ENCODE results near the gene FGF8.

FGF8 gene

DNA sequence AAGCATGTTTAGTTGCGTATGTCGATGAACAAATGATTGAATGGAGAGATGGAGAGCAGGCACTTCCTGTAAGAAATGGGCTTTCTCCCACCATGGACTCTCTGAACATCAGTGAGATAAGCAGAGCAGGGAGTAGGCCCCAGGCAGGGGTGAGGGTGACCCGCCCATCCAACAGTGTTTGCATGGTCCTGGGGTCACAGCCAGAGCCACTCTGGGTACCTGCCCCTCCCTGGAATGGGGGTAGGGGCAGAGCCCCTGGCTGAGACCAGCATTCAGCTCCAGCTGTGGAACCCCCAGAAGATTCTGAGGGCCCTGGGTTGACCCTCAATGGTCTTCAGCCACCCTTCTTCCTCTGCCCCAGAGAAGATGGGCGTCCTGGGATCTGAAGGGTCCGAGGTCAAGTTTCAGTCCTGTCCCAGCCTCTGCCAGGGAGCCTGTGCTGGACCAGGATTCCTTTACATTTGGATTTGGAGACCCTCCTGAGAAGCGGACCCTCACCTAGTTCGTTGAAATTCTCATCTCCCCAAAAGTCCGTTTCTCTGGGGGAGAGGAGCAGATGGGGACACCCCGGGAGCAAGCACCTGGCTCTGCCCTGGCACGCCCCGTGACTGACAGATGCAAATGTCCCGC is 2.4 kb upstream of the FGF8 start:
- Histone ChIP-seq H2BK120ac (ENCODE audit: low read depth, low read length) (no peak overlapping the region), H3K27me3 (ENCODE audit: control insufficient read depth in 1 of 2, insufficient read depth in 1 of 2, low read length in 2 of 2) (peaks cover 47 to 55% of the 10 kb centered on the region in 2 experiments)
- 40% methylated on average over 12 of the region's 12 CpGs for WGBS

DNA sequence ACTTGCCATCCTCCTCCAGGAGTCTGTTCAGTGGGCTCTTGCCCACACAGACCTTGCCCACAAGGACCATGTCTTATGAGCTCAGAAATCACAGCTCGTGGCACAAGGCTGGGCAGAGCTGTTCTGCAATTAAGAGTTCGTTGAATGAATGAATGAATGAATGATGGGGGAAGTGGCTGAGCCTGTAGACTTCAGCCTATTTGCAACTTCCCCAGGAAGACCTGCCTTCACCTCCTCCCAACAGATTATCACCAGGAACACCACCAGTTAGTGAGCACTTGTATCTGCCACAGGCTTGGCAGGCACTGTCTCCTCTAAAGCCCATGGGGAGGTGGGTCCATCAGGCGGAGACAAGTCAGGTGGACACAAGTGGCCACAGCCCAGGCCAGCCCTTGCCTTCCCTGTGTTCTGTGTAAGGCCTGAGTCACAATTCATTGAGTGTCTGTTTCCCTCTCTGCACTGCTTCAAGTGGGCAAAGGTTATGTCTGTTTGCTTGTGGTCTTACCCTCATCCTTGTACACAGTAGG is 1.8 kb upstream of the FGF8 start:
- WGBS, result 42% methylated on average over 1 of the region's 3 CpGs
- Histone ChIP-seq H3K4ac (ENCODE audit: low read depth in 1 of 2, low read length in 2 of 2) (no peak overlapping the region), H2AK5ac (ENCODE audit: low read length, severe bottlenecking) (no peak overlapping the region), H4K8ac (ENCODE audit: low read length) (no peak overlapping the region), H3K4me1 (ENCODE audit: control insufficient read depth, insufficient read depth, low read depth, low read length) (peaks cover 48% of the 10 kb centered on the region), H2AFZ (ENCODE audit: low read depth, low read length) (no peak overlapping the region), H3K4me2 (ENCODE audit: low read length, poor library complexity, severe bottlenecking) (no peak overlapping the region), H3K27ac (ENCODE audit: low read length, poor library complexity, severe bottlenecking) (no peak overlapping the region), H3K23ac (ENCODE audit: low read length in 2 of 2) (no peak overlapping the region), H2BK5ac (ENCODE audit: low read depth, low read length, poor library complexity, severe bottlenecking) (no peak overlapping the region), H3K36me3 (ENCODE audit: control insufficient read depth in 1 of 2, insufficient read depth in 2 of 2, low read depth in 1 of 2, low read length in 2 of 2) (peaks cover 6 to 30% of the 10 kb centered on the region in 2 experiments), H2BK12ac (ENCODE audit: low read length in 2 of 2) (no peak overlapping the region), H4K91ac (ENCODE audit: low read length) (no peak overlapping the region), H3K27me3 (ENCODE audit: control insufficient read depth in 1 of 2, insufficient read depth in 1 of 2, low read length in 2 of 2) (peaks cover 53 to 61% of the 10 kb centered on the region in 2 experiments), H2BK15ac (ENCODE audit: low read depth, poor library complexity, severe bottlenecking) (no peak overlapping the region), H2BK120ac (ENCODE audit: low read depth, low read length) (no peak overlapping the region), H3K18ac (ENCODE audit: low read depth in 1 of 2, low read length in 2 of 2) (no peak overlapping the region), H3K4me3 (ENCODE audit: insufficient read depth in 1 of 2, low read depth in 1 of 2, low read length in 2 of 2) (no peak overlapping the region), H3K9me3 (ENCODE audit: control insufficient read depth, low read length) (no peaks in the 10 kb centered on the region), H3K79me1 (replicated peaks; ENCODE audit: low read length, poor library complexity, severe bottlenecking) (peaks cover 12% of the 10 kb centered on the region), H3K14ac (ENCODE audit: low read length in 2 of 2) (no peak overlapping the region), H3K9ac (ENCODE audit: low read length) (no peak overlapping the region)
- DNase-seq, result peak; percentile 18

More for the DNA sequence above, 2.4 kb upstream of the FGF8 start:
- Histone ChIP-seq H3K79me1 (replicated peaks; ENCODE audit: low read length, poor library complexity, severe bottlenecking) (peaks cover 15% of the 10 kb centered on the region), H3K4me2 (ENCODE audit: low read length, poor library complexity, severe bottlenecking) (no peak overlapping the region), H3K18ac (ENCODE audit: low read depth in 1 of 2, low read length in 2 of 2) (no peak overlapping the region), H2AK5ac (ENCODE audit: low read length, severe bottlenecking) (no peak overlapping the region), H4K8ac (ENCODE audit: low read length) (no peak overlapping the region), H2BK12ac (ENCODE audit: low read length in 2 of 2) (no peak overlapping the region), H3K23ac (ENCODE audit: low read length in 2 of 2) (no peak overlapping the region), H3K14ac (ENCODE audit: low read length in 2 of 2) (no peak overlapping the region), H3K9ac (ENCODE audit: low read length) (no peak overlapping the region), H2BK5ac (ENCODE audit: low read depth, low read length, poor library complexity, severe bottlenecking) (no peak overlapping the region), H3K4me1 (ENCODE audit: control insufficient read depth, insufficient read depth, low read depth, low read length) (peaks cover 50% of the 10 kb centered on the region), H4K91ac (ENCODE audit: low read length) (no peak overlapping the region), H3K27ac (ENCODE audit: low read length, poor library complexity, severe bottlenecking) (no peak overlapping the region), H3K9me3 (ENCODE audit: control insufficient read depth, low read length) (no peaks in the 10 kb centered on the region), H3K36me3 (ENCODE audit: control insufficient read depth in 1 of 2, insufficient read depth in 2 of 2, low read depth in 1 of 2, low read length in 2 of 2) (peaks cover 6 to 30% of the 10 kb centered on the region in 2 experiments), H2BK15ac (ENCODE audit: low read depth, poor library complexity, severe bottlenecking) (no peak overlapping the region), H3K4ac (ENCODE audit: low read depth in 1 of 2, low read length in 2 of 2) (no peak overlapping the region), H2AFZ (ENCODE audit: low read depth, low read length) (no peak overlapping the region), H3K4me3 (ENCODE audit: insufficient read depth in 1 of 2, low read depth in 1 of 2, low read length in 2 of 2) (no peak overlapping the region)
- DNase-seq, result no peak

DNA sequence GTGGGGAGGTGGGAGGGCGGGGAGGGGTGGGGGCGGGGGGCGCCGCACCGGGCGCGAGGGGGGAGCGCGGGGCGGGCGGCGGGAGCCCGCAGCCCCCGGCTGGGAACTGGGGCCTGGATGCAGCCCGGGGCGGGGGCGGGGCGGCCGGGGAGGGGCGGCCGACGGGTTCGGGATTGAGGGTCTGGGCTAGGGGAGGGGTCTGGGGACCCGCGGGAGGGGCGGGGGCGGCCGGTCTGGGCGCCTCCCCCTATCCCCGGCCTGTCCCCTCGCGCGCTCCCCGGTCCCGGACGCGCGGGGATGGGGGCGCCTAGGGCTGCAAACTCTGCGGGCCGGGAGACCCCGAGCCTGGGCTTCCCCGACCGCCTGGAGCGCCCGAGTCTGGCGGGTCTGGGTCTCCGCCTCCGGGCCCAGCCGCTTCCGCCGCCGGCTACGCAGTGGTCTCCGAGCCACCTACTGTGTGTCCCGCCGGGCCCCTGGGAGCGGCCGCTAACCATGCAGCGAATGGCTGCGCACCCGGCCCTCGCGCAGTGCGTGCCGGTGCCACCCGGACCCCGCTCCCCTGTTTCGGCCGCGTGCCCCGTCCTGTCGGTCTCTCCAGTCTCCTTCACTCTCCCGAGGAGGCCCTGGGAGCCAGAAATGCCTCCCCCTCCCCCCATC is 375 bp upstream of the FGF8 start:
- Histone ChIP-seq H2BK12ac (ENCODE audit: low read length in 2 of 2) (no peak overlapping the region), H3K27me3 (ENCODE audit: control insufficient read depth in 1 of 2, insufficient read depth in 1 of 2, low read length in 2 of 2) (peaks cover 67 to 75% of the 10 kb centered on the region in 2 experiments), H3K4ac (ENCODE audit: low read depth in 1 of 2, low read length in 2 of 2) (no peak overlapping the region), H2AFZ (ENCODE audit: low read depth, low read length) (no peak overlapping the region), H3K36me3 (ENCODE audit: control insufficient read depth in 1 of 2, insufficient read depth in 2 of 2, low read depth in 1 of 2, low read length in 2 of 2) (peaks cover 0 to 20% of the 10 kb centered on the region in 2 experiments), H3K4me3 (ENCODE audit: insufficient read depth in 1 of 2, low read depth in 1 of 2, low read length in 2 of 2) (no peak overlapping the region), H3K14ac (ENCODE audit: low read length in 2 of 2) (no peak overlapping the region), H3K23ac (ENCODE audit: low read length in 2 of 2) (no peak overlapping the region), H3K18ac (ENCODE audit: low read depth in 1 of 2, low read length in 2 of 2) (no peak overlapping the region), H3K9me3 (ENCODE audit: control insufficient read depth, low read length) (no peaks in the 10 kb centered on the region), H2AK5ac (ENCODE audit: low read length, severe bottlenecking) (no peak overlapping the region), H4K8ac (ENCODE audit: low read length) (no peak overlapping the region), H3K9ac (ENCODE audit: low read length) (no peak overlapping the region), H2BK120ac (ENCODE audit: low read depth, low read length) (no peak overlapping the region), H2BK5ac (ENCODE audit: low read depth, low read length, poor library complexity, severe bottlenecking) (no peak overlapping the region), H2BK15ac (ENCODE audit: low read depth, poor library complexity, severe bottlenecking) (no peak overlapping the region), H3K79me1 (replicated peaks; ENCODE audit: low read length, poor library complexity, severe bottlenecking) (peaks cover 4% of the 10 kb centered on the region), H4K91ac (ENCODE audit: low read length) (no peak overlapping the region), H3K27ac (ENCODE audit: low read length, poor library complexity, severe bottlenecking) (no peak overlapping the region), H3K4me2 (ENCODE audit: low read length, poor library complexity, severe bottlenecking) (peak overlapping the region; percentile 26), H3K4me1 (ENCODE audit: control insufficient read depth, insufficient read depth, low read depth, low read length) (peaks cover 36% of the 10 kb centered on the region)
- 3% methylated on average over 35 of the region's 74 CpGs for WGBS
- no peak for DNase-seq

DNA sequence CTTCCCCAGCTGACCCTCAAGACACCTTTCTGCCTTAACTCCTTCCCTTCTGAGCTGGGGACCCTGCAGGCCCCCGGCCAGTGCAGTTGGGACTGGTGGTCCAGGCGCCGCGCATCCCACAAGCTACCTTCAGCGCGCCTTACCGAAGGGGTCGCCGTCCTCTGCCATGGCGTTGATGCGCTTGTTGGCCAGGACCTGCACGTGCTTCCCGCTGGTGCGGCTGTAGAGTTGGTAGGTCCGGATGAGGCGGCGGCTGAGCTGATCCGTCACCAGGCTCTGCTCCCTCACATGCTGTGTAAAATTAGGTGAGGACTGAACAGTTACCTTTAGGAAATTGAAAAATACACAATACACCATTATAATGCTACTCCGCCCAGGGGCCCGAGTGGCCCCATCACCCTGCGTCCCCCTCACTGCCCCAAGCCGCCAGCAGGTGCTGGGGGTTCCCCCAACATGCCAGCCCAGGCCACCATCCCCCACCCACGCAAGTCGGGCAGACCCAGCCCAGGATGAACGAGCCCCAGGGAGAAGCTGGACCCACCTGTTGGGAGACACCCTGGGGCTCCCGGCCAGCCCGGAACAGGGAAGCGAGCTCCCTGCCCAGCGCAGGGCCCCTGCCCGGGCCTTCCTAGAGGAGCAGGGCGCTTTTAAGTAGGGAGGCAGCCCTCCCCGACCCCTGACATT is 1.2 kb downstream of the FGF8 start:
- H2BK120ac ChIP-seq (ENCODE audit: low read depth, low read length), result no peak overlapping the region
- no peak overlapping the region for H4K91ac ChIP-seq (ENCODE audit: low read length)
- DNase-seq, result no peak
- no peak overlapping the region for H2BK12ac ChIP-seq (ENCODE audit: low read length in 2 of 2)
- 19% methylated on average over 21 of the region's 32 CpGs for WGBS
- no peak overlapping the region for H4K8ac ChIP-seq (ENCODE audit: low read length)
- peaks cover 27% of the 10 kb centered on the region for H3K4me1 ChIP-seq (ENCODE audit: control insufficient read depth, insufficient read depth, low read depth, low read length)
- H3K14ac ChIP-seq (ENCODE audit: low read length in 2 of 2), result peak overlapping the region in 1 of 2 experiments; percentile 11
- peaks cover 4% of the 10 kb centered on the region for H3K79me1 ChIP-seq (replicated peaks; ENCODE audit: low read length, poor library complexity, severe bottlenecking)
- H3K4me3 ChIP-seq (ENCODE audit: insufficient read depth in 1 of 2, low read depth in 1 of 2, low read length in 2 of 2), result no peak overlapping the region
- no peaks in the 10 kb centered on the region for H3K9me3 ChIP-seq (ENCODE audit: control insufficient read depth, low read length)
- no peak overlapping the region for H3K4me2 ChIP-seq (ENCODE audit: low read length, poor library complexity, severe bottlenecking)
- H3K9ac ChIP-seq (ENCODE audit: low read length), result no peak overlapping the region
- H3K36me3 ChIP-seq (ENCODE audit: control insufficient read depth in 1 of 2, insufficient read depth in 2 of 2, low read depth in 1 of 2, low read length in 2 of 2), result peaks cover 0 to 19% of the 10 kb centered on the region in 2 experiments
- H2BK5ac ChIP-seq (ENCODE audit: low read depth, low read length, poor library complexity, severe bottlenecking), result no peak overlapping the region
- H3K27ac ChIP-seq (ENCODE audit: low read length, poor library complexity, severe bottlenecking), result no peak overlapping the region
- H2AK5ac ChIP-seq (ENCODE audit: low read length, severe bottlenecking), result no peak overlapping the region
- peak overlapping the region in 1 of 2 experiments; percentile 61 for H3K23ac ChIP-seq (ENCODE audit: low read length in 2 of 2)
- peaks cover 71 to 86% of the 10 kb centered on the region in 2 experiments for H3K27me3 ChIP-seq (ENCODE audit: control insufficient read depth in 1 of 2, insufficient read depth in 1 of 2, low read length in 2 of 2)
- no peak overlapping the region for H3K18ac ChIP-seq (ENCODE audit: low read depth in 1 of 2, low read length in 2 of 2)
- no peak overlapping the region for H3K4ac ChIP-seq (ENCODE audit: low read depth in 1 of 2, low read length in 2 of 2)
- no peak overlapping the region for H2AFZ ChIP-seq (ENCODE audit: low read depth, low read length)
- H2BK15ac ChIP-seq (ENCODE audit: low read depth, poor library complexity, severe bottlenecking), result no peak overlapping the region
